ENCODE data around the gene AGAP1.

The AGAP1 gene

GRCh38 chr2:235706506-235706905, 212.7 kb downstream of the AGAP1 start:
- DNase-seq (ENCODE audit: low read depth in 2 of 2, low spot score in 1 of 2), result no peak

- DNase-seq (ENCODE audit: low read depth in 2 of 2, low spot score in 1 of 2), result no peak
Observed at GRCh38 chr2:235707411-235708096, 213.7 kb downstream of the AGAP1 start.

DNA sequence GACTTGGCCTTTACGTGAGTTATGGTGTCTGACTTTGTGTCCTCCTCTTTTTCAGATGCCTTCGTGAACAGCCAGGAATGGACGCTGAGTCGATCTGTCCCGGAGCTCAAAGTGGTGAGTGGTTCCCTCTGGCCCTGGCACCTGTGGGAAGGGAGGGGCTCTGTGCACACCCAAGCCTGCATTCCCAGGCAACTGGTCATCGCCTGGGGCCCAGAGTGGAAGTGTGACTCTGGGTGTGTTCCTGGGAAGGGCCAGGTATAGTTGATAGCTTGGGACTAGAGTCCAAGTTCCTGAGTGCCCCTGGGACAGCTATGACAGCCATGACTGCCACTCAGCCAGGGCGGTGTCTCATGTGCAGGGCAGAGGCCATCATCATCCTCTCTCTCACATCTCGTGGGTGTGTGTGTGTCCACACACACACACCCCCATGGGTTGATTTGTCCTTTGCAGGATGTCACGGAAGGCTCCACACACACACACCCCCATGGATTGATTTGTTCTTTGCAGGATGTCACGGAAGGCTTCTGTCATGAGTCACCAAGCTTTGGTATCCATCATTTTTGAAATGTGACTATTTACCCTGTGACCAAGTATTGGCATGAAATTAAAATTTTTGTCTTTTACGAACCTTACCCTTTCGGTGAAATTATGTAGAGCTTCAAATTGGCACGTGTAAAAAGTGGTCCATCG, 215.4 kb downstream of the AGAP1 start:
- no peak for DNase-seq (ENCODE audit: low read depth in 2 of 2, low spot score in 1 of 2)

DNA sequence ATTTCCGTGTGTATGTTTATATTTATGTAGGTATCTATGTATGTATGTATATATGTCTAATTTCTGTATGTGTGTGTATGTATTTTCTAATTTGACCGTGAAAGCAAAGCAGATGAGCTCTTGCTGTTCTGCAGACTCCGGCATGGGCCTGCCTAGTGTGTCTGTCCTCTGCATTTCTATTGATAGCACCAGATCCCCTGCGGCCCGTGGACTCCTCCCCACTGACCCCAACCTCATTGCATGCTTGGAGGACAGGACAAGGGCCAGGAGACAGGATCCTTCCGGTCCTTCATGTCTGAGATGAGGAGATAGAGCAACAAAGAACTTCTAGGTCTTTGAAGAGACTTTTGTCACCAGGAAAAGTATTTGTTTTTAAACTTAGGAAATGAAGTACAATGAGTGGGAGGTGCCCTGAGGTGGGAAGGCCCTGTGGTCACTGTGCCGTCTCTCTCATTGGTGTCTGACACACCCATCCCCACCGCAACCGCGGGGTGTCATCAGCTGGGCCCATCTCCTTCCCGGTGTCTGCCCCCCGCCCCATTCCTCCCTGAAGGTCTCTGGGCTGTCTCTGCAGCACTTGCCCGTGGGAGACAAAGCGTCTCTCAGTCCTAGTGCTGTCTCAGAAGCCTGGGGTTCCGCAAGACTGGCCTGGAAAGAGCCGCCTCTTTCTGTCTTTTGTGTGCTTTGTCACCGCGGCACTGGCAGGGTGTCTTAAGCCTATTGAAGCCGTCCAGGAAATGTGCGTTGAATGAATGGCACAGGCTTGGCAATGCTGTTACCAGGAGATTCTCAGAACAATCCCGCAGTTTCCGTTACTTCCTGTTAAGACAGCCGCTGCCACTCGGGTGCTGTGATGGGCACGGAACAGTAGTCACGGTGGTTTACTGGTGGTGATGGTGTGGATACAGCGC, 216.4 kb downstream of the AGAP1 start:
- no peak for DNase-seq (ENCODE audit: low read depth in 2 of 2, low spot score in 1 of 2)

GRCh38 chr2:235710933-235711332, 217.1 kb downstream of the AGAP1 start:
- no peak for DNase-seq (ENCODE audit: low read depth in 2 of 2, low spot score in 1 of 2)

- no peak for DNase-seq (ENCODE audit: low read depth in 2 of 2, low spot score in 1 of 2)
Observed at GRCh38 chr2:235711527-235711926, 217.7 kb downstream of the AGAP1 start.

GRCh38 chr2:235712176-235712575, 218.3 kb downstream of the AGAP1 start:
- no peak for DNase-seq (ENCODE audit: low read depth in 2 of 2, low spot score in 1 of 2)

DNA sequence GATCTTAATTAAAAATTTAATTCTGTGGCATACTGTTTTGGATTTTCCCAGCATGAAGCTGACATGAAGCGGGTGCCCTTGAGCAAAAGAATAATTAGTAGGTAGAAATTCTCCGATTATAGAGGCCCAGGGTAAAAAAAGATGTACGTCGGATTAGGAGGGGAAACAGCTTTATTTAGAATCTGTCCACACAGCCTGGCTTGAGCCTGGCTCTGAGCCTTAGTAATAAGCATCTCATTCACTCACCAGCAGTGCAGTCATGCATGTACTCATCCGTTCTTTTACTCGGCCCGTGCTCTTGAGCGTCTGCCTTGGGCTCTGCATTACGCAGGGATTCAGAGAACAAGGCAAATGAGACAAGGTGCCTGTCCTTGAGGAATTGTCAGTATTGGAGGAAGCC, 219.3 kb downstream of the AGAP1 start:
- DNase-seq (ENCODE audit: low read depth in 2 of 2, low spot score in 1 of 2), result no peak

- no peak for DNase-seq (ENCODE audit: low read depth in 2 of 2, low spot score in 1 of 2)
Observed at GRCh38 chr2:235715601-235716000, 221.8 kb downstream of the AGAP1 start.

DNA sequence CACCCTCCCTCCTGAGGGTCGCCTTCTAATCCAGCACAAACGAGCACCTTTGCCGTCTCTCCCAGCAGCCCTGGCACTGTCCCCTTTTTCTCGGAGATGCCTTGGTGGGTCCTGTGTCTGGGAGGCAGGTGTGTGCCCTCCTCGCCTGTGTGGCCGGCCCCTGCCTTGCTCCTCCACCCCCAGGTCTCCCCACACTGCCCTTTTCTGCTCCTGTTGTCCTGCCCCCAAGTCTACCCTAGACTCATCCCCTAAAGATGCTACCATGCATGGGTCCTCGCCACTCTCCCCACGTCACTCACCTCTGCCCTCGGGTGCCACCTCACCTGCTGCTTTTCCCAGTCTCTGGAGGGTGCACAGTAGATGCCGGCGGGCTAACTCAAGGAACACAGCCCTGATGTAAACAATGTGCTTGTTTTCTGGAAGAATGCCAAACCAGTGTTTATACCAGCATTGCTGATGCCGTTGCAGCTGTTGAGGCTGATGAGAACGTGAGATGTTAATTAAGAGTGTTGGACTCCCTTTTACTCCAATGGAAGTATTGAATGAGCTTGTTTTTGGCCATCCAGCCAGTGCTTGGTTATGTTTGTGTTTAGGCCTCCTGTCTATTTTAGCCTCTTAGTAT, 223.1 kb downstream of the AGAP1 start:
- DNase-seq (ENCODE audit: low read depth in 2 of 2, low spot score in 1 of 2), result no peak

DNA sequence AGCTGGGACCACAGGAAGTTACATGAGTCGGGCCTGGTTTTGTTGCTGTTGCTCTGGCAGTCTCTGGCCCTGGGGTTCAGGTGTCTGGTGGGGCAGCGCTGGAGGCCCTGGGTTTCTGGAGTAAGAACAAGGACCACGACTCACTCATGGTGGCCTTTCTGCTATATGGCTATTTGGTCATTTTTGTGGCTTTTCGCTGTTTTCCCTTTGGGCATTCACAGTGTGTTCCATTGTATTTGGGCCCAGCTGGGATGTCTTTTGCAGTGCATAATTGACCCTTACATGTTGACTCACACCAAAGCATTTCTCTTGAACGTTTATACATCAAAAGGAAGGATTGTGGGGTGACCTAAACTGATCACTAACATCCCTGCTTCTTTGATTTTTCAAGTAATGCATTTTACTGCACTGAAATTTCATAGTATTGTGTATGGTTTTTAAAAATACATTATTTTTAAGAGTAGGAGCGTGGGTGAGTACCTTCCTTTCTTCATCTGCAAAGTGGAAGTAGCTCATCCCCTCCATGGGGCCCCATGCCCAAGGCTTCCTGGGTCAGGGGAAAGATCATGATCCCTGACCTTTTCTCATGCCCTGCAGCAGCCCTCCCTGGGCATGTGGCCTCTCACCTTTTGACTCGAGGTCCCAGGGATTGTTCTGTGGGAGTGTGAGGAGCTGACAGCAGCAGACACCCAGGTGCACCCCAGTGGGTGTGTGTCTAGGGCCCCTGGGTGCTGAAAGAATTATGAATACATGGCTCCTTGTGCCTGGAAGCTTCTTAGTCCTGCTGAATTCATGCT, 225.5 kb downstream of the AGAP1 start:
- no peak for DNase-seq (ENCODE audit: low read depth in 2 of 2, low spot score in 1 of 2)

GRCh38 chr2:235721625-235722024, 227.8 kb downstream of the AGAP1 start:
- DNase-seq (ENCODE audit: low read depth in 2 of 2, low spot score in 1 of 2), result no peak

DNA sequence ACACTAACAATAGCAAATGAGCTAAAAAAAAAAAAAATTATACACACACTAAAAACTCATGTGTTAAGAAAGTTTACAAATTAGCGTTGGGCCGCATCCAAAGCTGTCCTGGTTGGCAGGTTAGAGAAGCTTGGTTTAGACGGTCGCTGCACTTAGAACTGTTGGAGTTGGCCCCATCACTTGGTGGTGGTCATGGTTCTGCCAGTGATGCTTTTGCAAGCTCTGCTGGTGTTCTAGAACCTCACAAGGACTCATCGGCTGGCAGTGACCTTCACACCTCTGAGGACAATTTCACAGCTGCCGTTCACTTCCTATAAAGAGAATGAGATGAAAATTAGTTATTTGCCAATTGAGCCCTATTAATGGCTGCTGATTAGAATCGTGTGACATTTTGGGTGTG, 229.0 kb downstream of the AGAP1 start:
- no peak for DNase-seq (ENCODE audit: low read depth in 2 of 2, low spot score in 1 of 2)

GRCh38 chr2:235723371-235723770, 229.5 kb downstream of the AGAP1 start:
- no peak for DNase-seq (ENCODE audit: low read depth in 2 of 2, low spot score in 1 of 2)

DNA sequence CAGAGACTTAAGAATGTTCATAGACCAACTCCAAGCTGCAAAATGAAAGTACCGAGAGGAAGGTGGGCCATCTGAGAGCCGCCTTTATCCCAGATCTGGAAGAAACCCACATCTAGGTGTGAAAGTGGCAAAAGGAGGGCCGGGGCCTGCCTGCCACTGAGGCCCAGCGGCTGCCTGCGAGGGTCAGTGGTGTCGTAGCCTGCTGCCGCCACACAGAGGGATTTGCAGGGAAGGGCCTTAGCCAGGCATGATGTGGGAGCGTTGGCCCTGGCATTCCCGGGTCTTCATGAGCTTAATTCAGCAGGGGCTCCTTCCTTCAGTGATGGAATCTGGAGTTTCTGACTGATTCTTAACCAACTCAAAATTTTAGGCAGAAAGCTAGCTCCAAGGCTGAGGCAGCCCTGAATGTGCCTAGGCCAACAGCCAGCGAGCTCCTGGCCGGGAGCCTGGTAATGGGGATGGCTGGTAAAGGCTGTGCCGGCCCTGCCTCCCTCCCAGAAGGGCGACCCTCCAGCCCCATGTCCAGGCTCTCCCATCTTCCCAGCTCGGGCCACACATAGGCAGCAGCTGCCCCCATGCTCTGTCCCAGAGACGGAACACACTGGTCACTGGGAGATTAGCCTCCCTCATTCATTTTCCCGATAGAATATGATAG, 230.1 kb downstream of the AGAP1 start:
- no peak for DNase-seq (ENCODE audit: low read depth in 2 of 2, low spot score in 1 of 2)

GRCh38 chr2:235725016-235725489, 231.2 kb downstream of the AGAP1 start:
- DNase-seq (ENCODE audit: low read depth in 2 of 2, low spot score in 1 of 2), result no peak

DNA sequence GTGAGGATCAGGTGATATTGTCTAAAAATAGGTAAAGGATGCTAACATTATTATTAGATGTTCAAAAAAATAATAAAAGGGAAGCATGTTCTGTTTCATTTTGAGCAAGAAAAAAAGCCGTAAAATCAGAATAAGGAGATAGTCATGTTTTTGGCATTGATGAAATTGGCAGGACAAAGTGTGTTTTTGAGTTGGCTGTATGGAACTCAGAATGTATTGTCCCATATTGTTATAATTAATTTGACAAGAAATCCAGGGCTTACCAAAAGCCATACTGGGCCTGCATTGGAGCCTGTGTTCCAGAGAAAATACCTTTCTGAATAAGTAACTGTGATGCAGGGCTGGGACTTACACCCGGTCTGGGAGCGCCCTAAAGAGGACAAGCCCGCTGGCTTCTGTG, 232.0 kb downstream of the AGAP1 start:
- DNase-seq (ENCODE audit: low read depth in 2 of 2, low spot score in 1 of 2), result no peak

- no peak for DNase-seq (ENCODE audit: low read depth in 2 of 2, low spot score in 1 of 2)
Observed at GRCh38 chr2:235726554-235726953, 232.7 kb downstream of the AGAP1 start.

- DNase-seq (ENCODE audit: low read depth in 2 of 2, low spot score in 1 of 2), result no peak
Observed at GRCh38 chr2:235727174-235727573, 233.3 kb downstream of the AGAP1 start.
